ENCODE measurements around the gene IDUA.

DNA sequence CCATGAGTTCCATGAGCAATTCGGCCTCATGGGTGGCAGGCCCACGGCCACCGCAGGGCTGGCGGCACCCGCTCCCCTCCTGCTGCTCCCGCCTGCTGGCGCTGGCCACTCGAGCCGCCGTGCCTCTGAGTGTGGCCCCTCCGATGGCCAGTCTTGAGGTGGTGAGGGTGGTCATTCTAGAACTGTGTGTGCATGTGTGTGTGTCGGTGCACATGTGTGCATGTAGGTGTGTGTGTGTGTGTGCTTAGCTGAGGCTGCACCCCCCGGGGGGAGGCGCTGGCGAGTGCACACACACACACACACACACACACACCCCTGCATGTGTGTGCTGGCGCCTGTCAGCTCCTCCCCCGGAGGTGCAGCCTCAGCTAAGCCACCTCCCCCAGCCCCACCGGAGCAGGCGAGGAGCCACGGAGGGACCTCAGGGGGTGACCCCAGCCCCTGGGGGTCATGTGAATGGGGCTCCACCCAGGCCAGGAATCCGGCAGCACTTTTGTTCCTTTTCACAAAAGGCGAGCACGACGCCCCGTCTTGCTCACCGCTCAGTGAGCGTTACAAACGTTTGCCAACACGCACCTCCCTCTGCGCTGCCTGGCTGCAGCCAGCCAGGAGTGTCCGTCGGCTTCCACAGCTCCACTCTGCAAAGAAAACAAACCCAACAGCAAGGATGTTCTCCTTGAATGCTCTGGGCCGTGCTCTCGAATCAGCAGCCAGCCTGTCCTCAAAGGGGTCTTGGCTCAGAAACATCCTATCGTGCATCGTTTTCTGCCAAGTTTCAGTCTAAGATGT, 54.5 kb downstream of the IDUA start:
- TF ChIP-seq, protein P1, sequence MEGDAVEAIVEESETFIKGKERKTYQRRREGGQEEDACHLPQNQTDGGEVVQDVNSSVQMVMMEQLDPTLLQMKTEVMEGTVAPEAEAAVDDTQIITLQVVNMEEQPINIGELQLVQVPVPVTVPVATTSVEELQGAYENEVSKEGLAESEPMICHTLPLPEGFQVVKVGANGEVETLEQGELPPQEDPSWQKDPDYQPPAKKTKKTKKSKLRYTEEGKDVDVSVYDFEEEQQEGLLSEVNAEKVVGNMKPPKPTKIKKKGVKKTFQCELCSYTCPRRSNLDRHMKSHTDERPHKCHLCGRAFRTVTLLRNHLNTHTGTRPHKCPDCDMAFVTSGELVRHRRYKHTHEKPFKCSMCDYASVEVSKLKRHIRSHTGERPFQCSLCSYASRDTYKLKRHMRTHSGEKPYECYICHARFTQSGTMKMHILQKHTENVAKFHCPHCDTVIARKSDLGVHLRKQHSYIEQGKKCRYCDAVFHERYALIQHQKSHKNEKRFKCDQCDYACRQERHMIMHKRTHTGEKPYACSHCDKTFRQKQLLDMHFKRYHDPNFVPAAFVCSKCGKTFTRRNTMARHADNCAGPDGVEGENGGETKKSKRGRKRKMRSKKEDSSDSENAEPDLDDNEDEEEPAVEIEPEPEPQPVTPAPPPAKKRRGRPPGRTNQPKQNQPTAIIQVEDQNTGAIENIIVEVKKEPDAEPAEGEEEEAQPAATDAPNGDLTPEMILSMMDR (IDR thresholded peaks at IDR 0.05) = no peak
- TF ChIP-seq POLR2AphosphoS5 (IDR thresholded peaks at IDR 0.05) (no peak), POLR2A (IDR thresholded peaks at IDR 0.05; ENCODE audit: low read depth) (no peak)
